GM13976 (cell line): Measurements from ENCODE around the gene PIGO.

Experiments used
- DNase-seq: peaks from one replicate; pipeline ENCODE4 v3.0.0; 2012; ENCODE audit warnings: low spot score
- in situ Hi-C: fragments of 300-500 bp; cut with MboI; formaldehyde crosslinking; loops from one replicate; pipeline ENCODE4 v1.12.0; 2022; ENCODE audit warnings: low sequenced_read_pairs, mixed read lengths, inconsistent platforms; ENCODE audit not compliant: unreplicated experiment
- TF ChIP-seq, protein P1 (sequence below): IDR thresholded peaks from 2 replicates; pipeline ENCODE4 v1.5.1; 2012; ENCODE audit warnings: borderline replicate concordance, mild to moderate bottlenecking; ENCODE audit not compliant: insufficient read depth; ENCODE audit errors: extremely low read depth, missing control alignments, control extremely low read depth

PIGO gene

GRCh38 chr9:35069020-35069419 lies 27.4 kb downstream of the PIGO start:
- in situ Hi-C loops, result no loop called here
- TF ChIP-seq, protein P1, sequence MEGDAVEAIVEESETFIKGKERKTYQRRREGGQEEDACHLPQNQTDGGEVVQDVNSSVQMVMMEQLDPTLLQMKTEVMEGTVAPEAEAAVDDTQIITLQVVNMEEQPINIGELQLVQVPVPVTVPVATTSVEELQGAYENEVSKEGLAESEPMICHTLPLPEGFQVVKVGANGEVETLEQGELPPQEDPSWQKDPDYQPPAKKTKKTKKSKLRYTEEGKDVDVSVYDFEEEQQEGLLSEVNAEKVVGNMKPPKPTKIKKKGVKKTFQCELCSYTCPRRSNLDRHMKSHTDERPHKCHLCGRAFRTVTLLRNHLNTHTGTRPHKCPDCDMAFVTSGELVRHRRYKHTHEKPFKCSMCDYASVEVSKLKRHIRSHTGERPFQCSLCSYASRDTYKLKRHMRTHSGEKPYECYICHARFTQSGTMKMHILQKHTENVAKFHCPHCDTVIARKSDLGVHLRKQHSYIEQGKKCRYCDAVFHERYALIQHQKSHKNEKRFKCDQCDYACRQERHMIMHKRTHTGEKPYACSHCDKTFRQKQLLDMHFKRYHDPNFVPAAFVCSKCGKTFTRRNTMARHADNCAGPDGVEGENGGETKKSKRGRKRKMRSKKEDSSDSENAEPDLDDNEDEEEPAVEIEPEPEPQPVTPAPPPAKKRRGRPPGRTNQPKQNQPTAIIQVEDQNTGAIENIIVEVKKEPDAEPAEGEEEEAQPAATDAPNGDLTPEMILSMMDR, result no peak
- DNase-seq, result no peak

GRCh38 chr9:35067056-35067455 lies 29.3 kb downstream of the PIGO start:
- DNase-seq, result no peak
- in situ Hi-C loops, result no loop called here
- TF ChIP-seq, protein P1, result no peak

DNA sequence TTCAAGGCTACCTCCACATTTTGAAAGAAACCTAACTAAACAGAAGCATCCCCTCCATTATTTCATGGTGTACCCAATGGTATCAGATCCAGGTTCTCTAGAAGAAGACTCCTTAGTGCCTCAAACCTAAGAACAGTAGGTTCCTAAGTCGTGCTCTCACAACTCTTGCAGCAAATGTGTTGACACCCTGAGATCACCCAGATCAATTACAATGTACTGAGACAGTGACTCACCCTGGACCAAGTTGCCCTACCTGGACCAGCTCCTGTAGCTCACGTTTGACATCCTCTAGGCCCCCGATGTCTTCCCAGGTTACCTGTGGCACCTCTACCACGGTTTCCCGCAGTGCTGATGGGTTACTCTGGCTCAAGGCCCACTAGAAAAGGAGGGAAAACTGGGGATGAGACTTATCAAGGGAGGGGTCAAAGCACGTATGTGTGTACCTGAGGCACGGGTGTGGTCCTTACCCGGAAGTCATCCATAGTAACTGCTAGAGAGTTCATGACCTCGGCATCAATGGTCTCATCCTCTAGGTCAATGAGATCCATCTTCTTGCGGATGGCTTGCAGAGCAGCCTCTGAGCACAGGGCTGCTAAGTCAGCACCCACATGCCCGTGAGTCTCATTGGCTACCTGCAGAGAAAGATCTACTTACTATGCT lies 35.7 kb downstream of the PIGO start:
- TF ChIP-seq, protein P1, result no peak
- in situ Hi-C loops, result no loop called here
- no peak for DNase-seq

DNA sequence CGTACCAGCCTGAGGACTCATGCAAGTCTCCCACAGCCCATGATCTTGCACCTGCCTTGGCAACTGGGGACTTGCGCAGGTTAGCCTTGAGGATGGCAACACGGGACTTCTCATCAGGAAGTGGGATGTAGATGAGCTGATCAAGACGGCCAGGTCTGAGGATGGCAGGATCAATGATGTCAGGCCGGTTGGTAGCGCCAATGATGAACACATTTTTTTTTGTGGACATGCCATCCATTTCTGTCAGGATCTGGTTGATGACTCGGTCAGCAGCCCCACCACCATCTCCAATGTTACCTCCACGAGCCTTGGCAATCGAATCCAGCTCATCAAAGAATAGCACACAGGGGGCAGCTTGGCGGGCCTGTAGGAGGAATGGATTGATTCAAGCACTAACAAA lies 37.0 kb downstream of the PIGO start:
- in situ Hi-C loops, result no loop called here
- no peak for DNase-seq
- TF ChIP-seq, protein P1, result no peak

GRCh38 chr9:35057271-35057620 lies 39.1 kb downstream of the PIGO start:
- in situ Hi-C loops, result no loop called here
- TF ChIP-seq, protein P1, result no peak
- DNase-seq, result no peak

DNA sequence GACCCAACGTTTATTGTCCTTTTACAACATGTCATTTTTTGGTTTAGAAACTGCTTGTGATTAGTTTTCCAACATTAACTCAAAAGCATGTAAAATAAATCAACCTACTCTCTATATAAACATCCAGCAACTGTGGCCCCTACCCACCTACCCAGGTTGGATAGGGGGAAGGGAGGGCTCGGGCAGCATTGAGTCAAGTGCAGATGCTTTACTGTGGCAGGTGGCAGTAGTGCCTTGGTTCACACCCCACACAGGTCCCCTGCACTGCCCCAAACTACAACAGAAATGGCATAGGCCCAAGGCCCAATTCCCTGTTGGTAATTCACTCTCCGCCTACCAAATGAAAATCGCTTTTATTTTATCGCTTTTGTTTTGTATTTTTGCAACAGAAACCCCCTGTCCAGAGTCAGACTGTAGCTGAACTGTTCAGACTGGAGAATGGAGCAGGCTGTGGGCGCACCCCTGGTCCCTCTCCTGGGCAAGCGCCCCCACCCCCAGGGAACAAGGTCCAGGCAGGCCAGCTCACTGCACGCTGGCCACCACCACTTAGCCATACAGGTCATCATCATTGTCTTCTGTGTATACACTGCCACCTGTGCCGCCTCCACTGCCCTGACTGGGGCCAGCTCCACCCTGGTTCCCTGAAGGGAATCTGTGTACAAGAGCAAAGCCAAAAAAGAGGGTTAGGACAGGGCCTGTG lies 39.7 kb downstream of the PIGO start:
- TF ChIP-seq, protein P1, result no peak
- DNase-seq, result no peak
- in situ Hi-C loops, result no loop called here
